ENCODE results near the gene AWAT2.

DNA sequence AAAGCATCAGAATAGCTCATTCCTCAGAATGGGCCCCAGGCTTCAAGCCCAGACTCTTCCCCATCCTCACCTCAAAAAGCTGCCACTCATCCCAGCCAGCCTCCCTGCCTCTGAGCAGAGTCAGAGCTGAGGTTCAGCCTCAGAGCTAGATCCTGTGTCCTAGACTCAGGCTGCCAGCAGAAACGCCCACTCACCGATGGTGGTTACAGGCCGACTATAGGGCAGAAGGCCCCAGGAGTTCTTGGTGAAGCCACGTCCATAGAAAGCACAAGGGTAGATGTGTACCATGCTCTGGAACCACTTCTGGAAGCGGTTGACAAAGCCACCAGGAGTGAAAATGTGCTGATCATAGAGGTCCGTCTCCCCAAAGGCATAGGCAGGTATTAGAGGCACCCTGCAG, 7.7 kb downstream of the AWAT2 start:
- TF ChIP-seq, protein P1, sequence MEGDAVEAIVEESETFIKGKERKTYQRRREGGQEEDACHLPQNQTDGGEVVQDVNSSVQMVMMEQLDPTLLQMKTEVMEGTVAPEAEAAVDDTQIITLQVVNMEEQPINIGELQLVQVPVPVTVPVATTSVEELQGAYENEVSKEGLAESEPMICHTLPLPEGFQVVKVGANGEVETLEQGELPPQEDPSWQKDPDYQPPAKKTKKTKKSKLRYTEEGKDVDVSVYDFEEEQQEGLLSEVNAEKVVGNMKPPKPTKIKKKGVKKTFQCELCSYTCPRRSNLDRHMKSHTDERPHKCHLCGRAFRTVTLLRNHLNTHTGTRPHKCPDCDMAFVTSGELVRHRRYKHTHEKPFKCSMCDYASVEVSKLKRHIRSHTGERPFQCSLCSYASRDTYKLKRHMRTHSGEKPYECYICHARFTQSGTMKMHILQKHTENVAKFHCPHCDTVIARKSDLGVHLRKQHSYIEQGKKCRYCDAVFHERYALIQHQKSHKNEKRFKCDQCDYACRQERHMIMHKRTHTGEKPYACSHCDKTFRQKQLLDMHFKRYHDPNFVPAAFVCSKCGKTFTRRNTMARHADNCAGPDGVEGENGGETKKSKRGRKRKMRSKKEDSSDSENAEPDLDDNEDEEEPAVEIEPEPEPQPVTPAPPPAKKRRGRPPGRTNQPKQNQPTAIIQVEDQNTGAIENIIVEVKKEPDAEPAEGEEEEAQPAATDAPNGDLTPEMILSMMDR (IDR thresholded peaks at IDR 0.05) = no peak
- TF ChIP-seq POLR2AphosphoS5 (IDR thresholded peaks at IDR 0.05) = no peak

Data from prostate gland (tissue), 2 donors.